ENCODE data around the gene CST7. TPM values are rescaled to one million over a fixed set of nuclear protein-coding genes. Genes with fewer than 3 reads are reported as not detected.

The CST7 gene
- total RNA-seq, 1 donor from 2014 or later, result not detected

DNA sequence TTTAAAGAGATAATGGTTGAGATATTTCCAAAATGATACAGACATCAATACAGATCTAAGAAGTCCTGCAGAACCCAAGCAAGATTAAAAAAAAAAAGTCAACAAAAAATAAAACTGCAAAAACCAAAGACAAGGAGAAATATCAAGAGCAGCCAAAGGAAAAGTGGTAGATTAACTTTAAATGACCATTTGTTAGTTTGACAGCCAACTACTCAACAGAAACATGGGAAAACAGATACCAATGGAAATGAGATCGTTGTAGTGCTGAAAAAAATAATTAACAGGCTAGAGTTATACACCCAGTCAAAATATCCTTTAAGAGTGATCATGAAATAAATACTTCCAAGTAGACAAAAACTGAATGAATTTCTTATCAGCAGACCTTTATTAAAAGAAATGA lies 53.9 kb downstream of the CST7 start:
- Mint-ChIP-seq H3K9me3 (peaks cover 4% of the 10 kb centered on the region), H3K36me3 (ENCODE audit: low read depth) (no peaks in the 10 kb centered on the region), H3K4me3 (no peak overlapping the region), H3K27ac (ENCODE audit: unreplicated experiment) (no peak overlapping the region), H3K4me1 (no peaks in the 10 kb centered on the region), H3K27me3 (ENCODE audit: low read depth) (peaks cover 17% of the 10 kb centered on the region)
- TF ChIP-seq, protein P1, sequence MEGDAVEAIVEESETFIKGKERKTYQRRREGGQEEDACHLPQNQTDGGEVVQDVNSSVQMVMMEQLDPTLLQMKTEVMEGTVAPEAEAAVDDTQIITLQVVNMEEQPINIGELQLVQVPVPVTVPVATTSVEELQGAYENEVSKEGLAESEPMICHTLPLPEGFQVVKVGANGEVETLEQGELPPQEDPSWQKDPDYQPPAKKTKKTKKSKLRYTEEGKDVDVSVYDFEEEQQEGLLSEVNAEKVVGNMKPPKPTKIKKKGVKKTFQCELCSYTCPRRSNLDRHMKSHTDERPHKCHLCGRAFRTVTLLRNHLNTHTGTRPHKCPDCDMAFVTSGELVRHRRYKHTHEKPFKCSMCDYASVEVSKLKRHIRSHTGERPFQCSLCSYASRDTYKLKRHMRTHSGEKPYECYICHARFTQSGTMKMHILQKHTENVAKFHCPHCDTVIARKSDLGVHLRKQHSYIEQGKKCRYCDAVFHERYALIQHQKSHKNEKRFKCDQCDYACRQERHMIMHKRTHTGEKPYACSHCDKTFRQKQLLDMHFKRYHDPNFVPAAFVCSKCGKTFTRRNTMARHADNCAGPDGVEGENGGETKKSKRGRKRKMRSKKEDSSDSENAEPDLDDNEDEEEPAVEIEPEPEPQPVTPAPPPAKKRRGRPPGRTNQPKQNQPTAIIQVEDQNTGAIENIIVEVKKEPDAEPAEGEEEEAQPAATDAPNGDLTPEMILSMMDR (conservative IDR thresholded peaks at IDR 0.05), result no peak
- DNase-seq (ENCODE audit: low read depth, low spot score), result no peak

DNA sequence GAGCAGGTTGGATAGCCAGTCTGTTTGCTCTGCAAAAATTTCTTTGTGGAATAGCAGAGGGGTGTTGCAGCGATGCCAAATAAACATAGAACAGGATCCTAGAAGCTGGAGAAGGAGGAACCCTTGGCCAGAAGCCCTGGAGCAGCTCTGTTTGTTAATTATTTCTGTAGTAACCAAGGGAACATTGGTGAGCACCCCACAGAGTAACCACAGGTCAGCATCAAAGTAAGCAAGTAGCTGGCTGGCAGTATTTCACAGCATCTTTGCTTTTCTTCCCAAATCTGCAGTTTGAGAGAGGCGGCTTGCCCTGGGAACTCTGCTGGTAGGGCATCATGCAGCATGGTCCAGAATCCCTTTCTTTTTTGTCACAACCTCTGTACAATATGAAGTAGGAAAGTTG lies 56.2 kb downstream of the CST7 start:
- Mint-ChIP-seq H3K4me3 (no peak overlapping the region), H3K9me3 (peaks cover 4% of the 10 kb centered on the region), H3K4me1 (no peaks in the 10 kb centered on the region), H3K27me3 (ENCODE audit: low read depth) (peaks cover 3% of the 10 kb centered on the region), H3K27ac (ENCODE audit: unreplicated experiment) (no peak overlapping the region), H3K36me3 (ENCODE audit: low read depth) (no peaks in the 10 kb centered on the region)
- no peak for DNase-seq (ENCODE audit: low read depth, low spot score)
- TF ChIP-seq, protein P1 (conservative IDR thresholded peaks at IDR 0.05), result no peak

DNA sequence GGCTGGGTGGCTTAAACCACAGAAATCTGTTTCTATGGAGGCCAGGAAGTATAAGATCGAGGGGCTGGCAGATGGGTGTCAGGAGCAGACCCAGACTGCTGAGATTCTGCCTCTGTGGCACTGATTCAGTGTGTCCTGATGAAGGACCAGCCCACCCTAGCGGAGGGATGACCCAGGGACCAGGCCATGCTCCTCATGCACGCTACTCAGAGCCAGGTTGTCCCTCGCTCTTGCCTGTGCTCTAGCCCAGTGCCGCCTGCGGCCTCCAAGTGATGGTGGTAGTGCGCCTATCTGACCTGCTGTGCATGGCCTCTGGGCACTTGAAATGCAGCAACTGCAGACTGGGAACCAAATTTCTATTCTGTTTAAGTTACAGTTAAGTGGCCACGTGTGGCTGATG lies 56.6 kb downstream of the CST7 start:
- H3K27ac Mint-ChIP-seq (ENCODE audit: unreplicated experiment), result peak overlapping the region; percentile 57
- H3K4me3 Mint-ChIP-seq, result no peak overlapping the region
- TF ChIP-seq, protein P1 (conservative IDR thresholded peaks at IDR 0.05), result no peak
- no peaks in the 10 kb centered on the region for H3K27me3 Mint-ChIP-seq (ENCODE audit: low read depth)
- no peak for DNase-seq (ENCODE audit: low read depth, low spot score)
- H3K4me1 Mint-ChIP-seq, result no peaks in the 10 kb centered on the region
- peaks cover 4% of the 10 kb centered on the region for H3K9me3 Mint-ChIP-seq
- no peaks in the 10 kb centered on the region for H3K36me3 Mint-ChIP-seq (ENCODE audit: low read depth)

DNA sequence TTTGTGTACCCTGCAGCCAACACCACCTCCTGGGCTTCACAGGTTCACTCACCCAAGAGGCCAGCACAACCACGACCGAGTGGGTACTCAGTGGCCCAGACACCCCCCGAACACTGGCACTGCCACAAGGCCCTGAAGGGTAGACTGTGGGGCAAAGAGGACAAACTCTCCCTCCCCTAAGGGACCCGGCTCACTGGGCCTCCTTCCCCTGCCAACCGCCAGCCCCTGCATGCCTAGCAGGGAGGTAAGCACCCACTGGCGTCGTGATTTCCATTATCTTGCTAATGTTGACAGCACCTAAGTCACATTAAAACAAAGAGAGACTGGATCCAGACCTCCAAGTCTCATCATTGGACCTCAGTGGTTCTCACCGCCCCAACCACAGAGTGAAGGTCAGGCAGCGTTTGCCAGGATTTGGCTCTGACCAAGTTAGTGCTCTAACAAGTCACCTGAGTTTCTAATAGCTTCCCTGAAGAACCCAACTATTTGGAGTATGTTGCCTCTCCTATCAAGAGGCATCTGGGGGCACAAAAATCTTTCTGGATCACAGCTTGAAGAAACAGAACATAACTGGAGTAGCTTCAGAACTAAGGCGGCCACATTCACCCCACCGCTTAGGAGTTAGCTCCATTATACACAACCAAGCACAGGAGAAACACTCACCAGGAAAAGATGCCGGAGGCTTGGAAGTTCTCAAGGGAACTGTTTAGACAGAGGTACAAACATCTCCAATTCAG lies 57.5 kb downstream of the CST7 start:
- Mint-ChIP-seq H3K9me3 (peaks cover 4% of the 10 kb centered on the region), H3K4me1 (no peaks in the 10 kb centered on the region), H3K27ac (ENCODE audit: unreplicated experiment) (no peak overlapping the region), H3K36me3 (ENCODE audit: low read depth) (no peaks in the 10 kb centered on the region), H3K4me3 (no peak overlapping the region), H3K27me3 (ENCODE audit: low read depth) (no peaks in the 10 kb centered on the region)
- DNase-seq (ENCODE audit: low read depth, low spot score), result no peak
- TF ChIP-seq, protein P1 (conservative IDR thresholded peaks at IDR 0.05), result no peak

DNA sequence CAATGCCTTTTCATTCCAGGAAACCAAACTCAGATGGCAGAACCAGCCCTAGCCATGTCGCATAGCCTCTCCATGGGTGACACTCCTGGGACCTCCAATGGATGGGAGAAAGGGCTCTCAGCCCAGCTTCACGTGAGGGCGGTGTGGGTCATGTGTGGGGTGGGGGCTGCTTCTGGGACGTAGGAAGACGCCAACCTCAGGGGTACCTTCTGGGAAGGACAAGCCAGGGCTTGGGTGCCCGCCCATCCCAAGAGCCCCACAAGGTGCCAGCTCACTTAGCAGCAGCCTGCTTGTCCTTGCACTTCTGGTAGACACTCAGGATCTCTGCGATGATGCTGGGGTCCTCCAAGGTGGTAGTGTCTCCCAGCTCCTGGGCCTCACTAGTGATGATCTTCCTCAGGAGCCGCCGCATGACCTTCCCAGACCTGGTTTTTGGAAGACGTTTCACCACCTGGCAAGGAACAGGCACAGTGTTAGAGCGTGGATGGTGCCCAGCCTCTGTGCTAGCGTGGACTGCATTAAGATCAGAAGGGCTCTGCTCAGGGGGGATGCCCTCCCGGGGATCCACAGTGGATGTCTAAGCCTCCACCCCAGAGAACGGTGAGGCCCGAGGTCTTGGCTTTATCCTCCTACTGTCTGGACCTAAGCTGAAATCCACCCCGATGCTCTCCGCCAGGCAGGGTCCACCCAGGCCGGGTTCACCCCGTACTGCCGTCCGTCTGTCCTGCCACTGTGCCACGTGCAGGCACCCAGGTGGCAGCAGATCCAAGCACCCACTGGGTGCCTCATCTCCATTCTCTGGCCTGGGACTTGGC lies 58.6 kb downstream of the CST7 start:
- Mint-ChIP-seq H3K4me1 (no peaks in the 10 kb centered on the region), H3K4me3 (no peak overlapping the region), H3K27me3 (ENCODE audit: low read depth) (no peaks in the 10 kb centered on the region), H3K27ac (ENCODE audit: unreplicated experiment) (peak overlapping the region; percentile 52), H3K36me3 (ENCODE audit: low read depth) (no peaks in the 10 kb centered on the region), H3K9me3 (peaks cover 3% of the 10 kb centered on the region)
- TF ChIP-seq, protein P1 (conservative IDR thresholded peaks at IDR 0.05), result no peak
- no peak for DNase-seq (ENCODE audit: low read depth, low spot score)
